Stimulated activated CD4-positive, alpha-beta T cell treated with anti-CD3 and anti-CD28 coated beads, Interleukin-2, amount 100 ng/mL, for 48 hours (primary cell): Measurements from ENCODE around the gene MSH3.
"Not testable (repeated sequence)": the region's sequence is repeated elsewhere in the genome, so short reads cannot be mapped to it uniquely, and the experiment has no call there.

Experiments
- DNase-seq, 2 donors: peaks; one replicate each; pipeline ENCODE4 v3.0.0-alpha.2; 2020

The MSH3 gene

GRCh38 chr5:80659106-80659505 is 4.7 kb downstream of the MSH3 start:
- DNase-seq, result no peak

- DNase-seq, result not testable (repeated sequence)
Measured at GRCh38 chr5:80660661-80661060, 6.2 kb downstream of the MSH3 start.

GRCh38 chr5:80662108-80662507 is 7.7 kb downstream of the MSH3 start:
- DNase-seq, result no peak

DNA sequence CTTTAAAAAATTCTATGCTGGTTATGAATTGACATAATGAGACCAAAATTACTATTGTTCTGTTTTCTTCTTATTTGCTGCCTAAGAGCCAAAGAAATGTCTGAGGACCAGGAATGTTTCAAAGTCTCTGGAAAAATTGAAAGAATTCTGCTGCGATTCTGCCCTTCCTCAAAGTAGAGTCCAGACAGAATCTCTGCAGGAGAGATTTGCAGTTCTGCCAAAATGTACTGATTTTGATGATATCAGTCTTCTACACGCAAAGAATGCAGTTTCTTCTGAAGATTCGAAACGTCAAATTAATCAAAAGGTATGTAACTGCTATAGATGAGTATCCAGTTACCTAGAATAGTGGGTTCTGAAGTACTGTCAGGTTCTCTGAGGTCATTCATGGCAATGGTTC is 10.6 kb downstream of the MSH3 start:
- DNase-seq, result no peak

- DNase-seq, result no peak
Measured at GRCh38 chr5:80667384-80667783, 12.9 kb downstream of the MSH3 start.

GRCh38 chr5:80668016-80668969 is 13.8 kb downstream of the MSH3 start:
- DNase-seq, result no peak

GRCh38 chr5:80672140-80672736 is 17.8 kb downstream of the MSH3 start:
- peak; percentile 61 to 68 for DNase-seq

DNA sequence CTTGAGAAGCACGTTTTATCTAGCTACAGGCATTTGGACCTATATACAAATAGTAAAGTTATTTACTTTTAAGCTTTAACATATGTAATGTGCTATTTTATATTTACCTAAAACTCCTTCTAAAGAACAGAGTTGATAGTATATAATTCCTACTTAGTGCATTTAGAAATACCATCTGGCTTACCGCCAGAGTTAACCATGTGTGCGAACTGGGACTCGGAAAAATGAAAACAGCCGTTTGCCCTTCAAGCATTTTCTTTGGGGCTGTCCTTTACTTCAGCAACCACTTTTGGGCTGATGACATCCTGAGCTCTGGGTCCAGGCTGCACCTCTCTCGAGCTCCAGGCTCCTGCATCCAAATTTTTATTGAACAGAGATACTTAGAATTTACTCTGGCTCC is 22.3 kb downstream of the MSH3 start:
- no peak for DNase-seq

GRCh38 chr5:80686757-80687156 is 32.3 kb downstream of the MSH3 start:
- no peak for DNase-seq

DNA sequence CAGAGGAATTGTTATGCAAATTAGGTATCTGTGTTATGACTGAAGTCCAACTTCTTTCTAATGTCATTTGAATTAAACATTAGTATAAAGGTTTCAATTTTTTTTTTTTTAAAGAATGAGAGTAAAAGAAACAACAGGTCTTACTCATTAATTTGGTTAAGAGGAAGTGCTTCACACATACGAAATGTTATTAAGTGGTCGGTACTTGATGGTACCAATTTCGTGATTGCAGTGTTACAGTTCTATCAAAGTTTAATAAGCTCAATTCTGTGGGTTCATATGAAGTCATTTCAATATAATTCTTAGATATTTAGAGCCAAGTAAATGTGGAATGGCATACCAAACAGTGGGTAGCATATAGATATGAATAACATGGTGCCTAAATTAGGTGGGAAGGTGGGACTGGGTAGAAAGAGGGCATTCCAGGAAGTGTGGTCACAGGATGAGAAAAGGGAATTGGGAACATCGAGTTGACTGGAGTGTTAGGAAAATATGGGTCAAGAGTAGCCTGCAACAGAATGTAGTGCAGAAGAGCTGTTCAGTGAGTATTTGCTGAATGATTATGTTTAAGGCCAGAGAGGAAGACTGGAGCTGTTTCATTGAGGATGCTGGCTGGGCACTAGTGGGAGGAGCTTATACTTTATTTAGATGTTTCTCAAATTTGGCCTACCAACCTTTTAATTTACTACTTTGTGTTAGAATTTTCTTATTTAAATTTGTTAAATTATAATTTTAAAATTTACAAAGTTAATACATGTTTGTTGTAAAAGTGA is 34.4 kb downstream of the MSH3 start:
- no peak for DNase-seq

- no peak for DNase-seq
Measured at GRCh38 chr5:80689627-80690026, 35.2 kb downstream of the MSH3 start.

DNA sequence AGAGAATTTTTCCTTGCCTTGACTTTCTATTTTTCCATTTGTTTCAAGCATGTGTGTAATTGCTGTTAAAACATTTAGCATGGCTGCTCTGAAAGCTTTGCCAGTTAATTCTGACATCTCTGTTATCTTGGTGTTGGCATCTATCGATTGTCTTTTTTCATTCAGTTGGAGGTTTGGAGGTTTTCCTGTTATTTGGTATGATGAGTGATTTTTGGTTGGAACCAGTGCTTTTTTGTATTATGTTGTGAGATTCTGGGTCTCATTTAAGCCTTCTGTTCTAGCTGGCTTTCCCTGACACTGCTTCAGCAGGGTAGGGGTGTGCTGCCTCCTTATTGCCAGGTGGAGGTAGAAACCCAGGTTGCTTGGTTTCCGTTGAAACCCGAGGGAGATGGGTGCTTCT is 41.2 kb downstream of the MSH3 start:
- no peak for DNase-seq

DNA sequence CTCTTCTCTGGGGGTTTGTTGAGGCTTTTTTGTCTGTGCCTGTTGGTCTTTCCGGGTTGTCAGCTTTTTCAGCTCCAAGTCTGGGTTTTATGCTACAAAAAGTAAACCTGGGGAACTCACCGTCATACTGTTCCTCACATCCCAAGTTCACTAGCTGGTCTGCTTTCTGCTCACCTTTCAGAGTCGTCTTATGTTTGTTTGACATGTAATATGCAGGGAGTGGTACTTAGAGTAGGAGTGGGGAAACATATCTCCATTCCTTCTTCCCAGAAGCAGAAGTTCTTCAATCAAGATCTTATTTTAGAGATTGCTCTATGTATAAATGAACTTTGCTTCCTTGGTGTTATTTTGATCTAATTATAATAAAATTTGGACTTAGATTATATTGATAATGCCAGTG is 42.0 kb downstream of the MSH3 start:
- no peak for DNase-seq

DNA sequence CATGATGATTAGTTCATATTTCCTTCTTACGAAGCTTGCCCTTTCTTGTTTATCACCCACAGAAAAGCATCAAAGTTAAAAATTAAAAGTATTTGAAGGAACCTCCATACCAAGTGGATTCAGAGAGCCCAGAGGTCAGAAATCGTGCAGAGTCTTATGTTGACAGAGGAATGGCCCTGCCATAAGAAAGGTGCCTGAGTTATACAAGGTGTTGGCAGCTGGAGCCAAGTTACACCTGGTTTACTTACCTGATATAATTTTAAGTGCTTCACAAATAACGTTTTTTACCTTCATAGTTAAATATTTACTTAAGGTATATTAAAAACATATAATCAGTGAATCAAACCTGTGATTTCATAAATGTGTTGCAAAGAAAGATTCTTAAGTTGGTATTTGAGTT is 42.6 kb downstream of the MSH3 start:
- DNase-seq, result no peak

DNA sequence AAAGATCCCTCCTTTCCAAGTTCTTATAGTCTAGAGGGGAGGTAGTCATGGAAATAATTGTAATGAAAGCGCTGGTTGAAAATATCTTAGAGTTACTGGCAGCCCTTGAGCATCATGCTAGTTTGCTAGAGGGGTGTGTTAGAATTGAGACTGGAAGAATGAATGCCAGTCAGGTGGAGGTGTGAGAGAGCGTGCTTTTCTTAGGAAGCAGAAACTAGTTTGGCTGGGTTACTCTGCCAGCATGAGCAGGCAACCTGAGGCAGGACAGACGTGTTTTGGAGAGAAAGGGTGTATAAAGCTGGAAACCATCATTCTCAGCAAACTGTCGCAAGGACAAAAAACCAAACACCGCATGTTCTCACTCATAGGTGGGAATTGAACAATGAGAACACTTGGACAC is 43.9 kb downstream of the MSH3 start:
- no peak for DNase-seq

DNA sequence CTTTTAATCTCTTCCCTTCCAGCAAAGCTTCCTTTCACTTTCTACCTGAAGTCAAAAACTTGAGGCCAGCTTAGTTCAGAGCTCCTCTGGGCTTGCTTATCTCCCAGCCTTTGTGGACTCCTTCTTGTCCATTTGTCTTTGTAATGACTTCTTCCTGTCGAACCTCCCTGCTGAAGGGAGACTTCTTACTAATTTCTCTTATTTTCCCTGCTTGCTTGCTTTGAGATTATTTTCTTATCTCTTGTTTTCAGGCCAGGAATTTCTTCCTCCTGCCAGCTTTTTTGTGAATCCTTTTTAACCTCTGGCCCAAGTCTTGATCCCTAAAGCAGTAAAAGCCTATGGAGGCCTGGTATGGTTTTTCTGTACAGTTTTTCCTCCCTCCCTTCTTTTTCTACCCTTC is 47.1 kb downstream of the MSH3 start:
- DNase-seq, result no peak

- DNase-seq, result no peak
Measured at GRCh38 chr5:80703291-80703690, 48.8 kb downstream of the MSH3 start.

- no peak for DNase-seq
Measured at GRCh38 chr5:80703747-80704146, 49.3 kb downstream of the MSH3 start.

GRCh38 chr5:80704221-80704620 is 49.8 kb downstream of the MSH3 start:
- DNase-seq, result no peak

- no peak for DNase-seq
Measured at GRCh38 chr5:80705216-80705769, 50.8 kb downstream of the MSH3 start.

GRCh38 chr5:80705801-80706200 is 51.3 kb downstream of the MSH3 start:
- DNase-seq, result no peak

GRCh38 chr5:80706835-80707447 is 52.5 kb downstream of the MSH3 start:
- no peak for DNase-seq

GRCh38 chr5:80707645-80708044 is 53.2 kb downstream of the MSH3 start:
- no peak for DNase-seq
